Esophagus muscularis mucosa (tissue), 3 donors: ENCODE data around the gene SLC12A8.

Source experiments
- CTCF ChIP-seq, 3 experiments: fragments of 200-600 bp in 2 of 3; fragments of 450-650 bp in 1 of 3; sonication (generic) in 2 of 3; IDR thresholded peaks; one replicate each; pipeline ENCODE4 v1.5.1; 2017 to 2019; ENCODE audit warnings: antibody characterized with exemption in 3 of 3, mild to moderate bottlenecking in 2 of 3, moderate library complexity in 1 of 3
- POLR2AphosphoS5 ChIP-seq, 2 donors: sonication (generic); formaldehyde crosslinking; IDR thresholded peaks; one replicate each; pipeline ENCODE4 v1.6.1; 2017; ENCODE audit warnings: antibody characterized with exemption in 2 of 2

- TF ChIP-seq POLR2AphosphoS5 (IDR thresholded peaks at IDR 0.05) (no peak), CTCF (IDR thresholded peaks at IDR 0.05) (no peak)
Observed at GRCh38 chr3:125052624-125053303, 159.8 kb downstream of the SLC12A8 start.
